Measurements from ENCODE around the gene MAEA.

- no peak for TF ChIP-seq CTCF (conservative IDR thresholded peaks at IDR 0.05; ENCODE audit: low read length)
- TF ChIP-seq EZH2phosphoT487 (IDR thresholded peaks at IDR 0.05; ENCODE audit: borderline replicate concordance): no peak
Measured at GRCh38 chr4:1333256-1333655, 43.6 kb downstream of the MAEA start.

Data from Loucy (cell line).